Motor neuron (in vitro differentiated cells): ENCODE results near the gene SS18L1. TPM values are rescaled to one million over a fixed set of nuclear protein-coding genes. Genes with fewer than 3 reads are reported as not detected.
A peak's percentile ranks its signal among the peaks of the same experiment; 100 is the strongest.
"Not testable (repeated sequence)": the region's sequence is repeated elsewhere in the genome, so short reads cannot be mapped to it uniquely, and the experiment has no call there.

ENCODE experiments used
- ATAC-seq, 8 experiments: fragments of 200-7000 bp; cut with Tn5 transposase; replicated peaks in 6 of 8; 2 replicates each; pipeline ENCODE4 v1.8.0; 2021; ENCODE audit warnings: mild to moderate bottlenecking in 8 of 8, moderate library complexity in 8 of 8
- H3K27ac ChIP-seq, 2 donors: fragments of 250-450 bp; sonication (Bioruptor Pico); 2 replicates each; pipeline ENCODE4 v1.9.0; 2021; ENCODE audit warnings: antibody characterized with exemption in 2 of 2, mild to moderate bottlenecking in 2 of 2, moderate library complexity in 1 of 2
- H3K4me1 ChIP-seq, 2 donors: fragments of 250-450 bp; sonication (Bioruptor Pico); replicated peaks in 1 of 2; 2 replicates each; pipeline ENCODE4 v1.6.1; 2021; ENCODE audit warnings: antibody characterized with exemption in 2 of 2, mild to moderate bottlenecking in 2 of 2, moderate library complexity in 1 of 2
- H3K4me3 ChIP-seq, 5 donors: fragments of 250-450 bp; sonication (Bioruptor Pico); 2 replicates each; pipeline ENCODE4 v1.9.0; 2021; ENCODE audit warnings: antibody characterized with exemption in 5 of 5, mild to moderate bottlenecking in 5 of 5, moderate library complexity in 4 of 5
- WGBS, 10 experiments: fragments of 450-650 bp; shearing (Covaris generic); methylation state at CpG; one replicate each; pipeline ENCODE4 v1.0.0; 2022; 5-methylcytosine and 5-hydroxymethylcytosine counted together
- in situ Hi-C, 9 experiments: fragments of 400-800 bp; cut with MboI; loops; one replicate each; pipeline ENCODE4 v1.15.0; 2021; ENCODE audit warnings: low sequenced_read_pairs in 9 of 9, low pct_unique_long_range_greater_than_20kb in 2 of 9; ENCODE audit not compliant: unreplicated experiment in 9 of 9
- total RNA-seq, 8 experiments: library from RNA; unstranded; fragments of 300-600 nt; gene quantifications; 2 replicates each; pipeline versions ENCODE4 v1.2.3 to v1.2.4, GENCODE V29; 2022

SS18L1 gene
- total RNA-seq, 8 experiments from 2014 or later, result 9.5 to 32.0 (median 29.5) TPM

GRCh38 chr20:62115800-62116407 lies 27.7 kb upstream of the SS18L1 start:
- H3K4me1 ChIP-seq, result peaks cover 7 to 15% of the 10 kb centered on the region in 2 donors
- ATAC-seq, in situ Hi-C loops, H3K4me3 ChIP-seq, H3K27ac ChIP-seq: not testable (repeated sequence)
- WGBS, 10 experiments, result 46 to 100% (median 77%) methylated on average over 2 to 7 of the region's 7 CpGs; no CpG with 5 or more reads in 1 of the 10 experiments

- in situ Hi-C loops, result no loop called here
- H3K4me3 ChIP-seq, result no peak overlapping the region
- no peak for ATAC-seq
- WGBS, 10 experiments, result 58 to 95% (median 87%) methylated on average over 1 to 24 of the region's 38 CpGs; no CpG with 5 or more reads in 1 of the 10 experiments
- peaks cover 10 to 18% of the 10 kb centered on the region in 2 donors for H3K4me1 ChIP-seq
- H3K27ac ChIP-seq, result no peak overlapping the region
These were observed 26.8 kb upstream of the SS18L1 start for GRCh38 chr20:62116558-62117361.

GRCh38 chr20:62117362-62117646 lies 26.3 kb upstream of the SS18L1 start:
- H3K4me1 ChIP-seq, result peaks cover 10 to 18% of the 10 kb centered on the region in 2 donors
- peak in 2 of 8 experiments; percentile 2 to 4 for ATAC-seq
- no peak overlapping the region for H3K4me3 ChIP-seq
- 0 to 20% (median 18%) methylated on average over 1 to 6 of the region's 9 CpGs; no CpG with 5 or more reads in 7 of the 10 experiments for WGBS, 10 experiments
- in situ Hi-C loops, result no loop called here
- H3K27ac ChIP-seq, result no peak overlapping the region

- H3K4me3 ChIP-seq, result no peak overlapping the region
- WGBS, 10 experiments, result 38% methylated on average over 4 of the region's 15 CpGs; no CpG with 5 or more reads in 9 of the 10 experiments
- H3K4me1 ChIP-seq, result peaks cover 10 to 18% of the 10 kb centered on the region in 2 donors
- no peak for ATAC-seq
- H3K27ac ChIP-seq, result no peak overlapping the region
- in situ Hi-C loops, result no loop called here
These were observed 25.9 kb upstream of the SS18L1 start for GRCh38 chr20:62117658-62118057.

GRCh38 chr20:62118113-62119043 lies 25.2 kb upstream of the SS18L1 start:
- Histone ChIP-seq H3K27ac (no peak overlapping the region), H3K4me1 (peaks cover 10 to 18% of the 10 kb centered on the region in 2 donors), H3K4me3 (no peak overlapping the region)
- ATAC-seq, result no peak
- 0 to 85% methylated on average over 1 to 5 of the region's 21 CpGs; no CpG with 5 or more reads in 8 of the 10 experiments for WGBS, 10 experiments
- in situ Hi-C loops, result no loop called here

- 20 to 86% (median 62%) methylated on average over 1 to 3 of the region's 5 CpGs; no CpG with 5 or more reads in 6 of the 10 experiments for WGBS, 10 experiments
- Histone ChIP-seq H3K27ac (no peak overlapping the region), H3K4me3 (no peak overlapping the region), H3K4me1 (peaks cover 17 to 24% of the 10 kb centered on the region in 2 donors)
- in situ Hi-C loops, result no loop called here
- ATAC-seq, result no peak
These were observed 24.5 kb upstream of the SS18L1 start for GRCh38 chr20:62119115-62119514.

- Histone ChIP-seq H3K27ac (no peak overlapping the region), H3K4me1 (peaks cover 21 to 27% of the 10 kb centered on the region in 2 donors), H3K4me3 (no peak overlapping the region)
- in situ Hi-C loops, result loop anchor here in 1 of 9 experiments (10.0 kb wide), 1 partner anchor 115 kb away; no protein-coding TSS in a partner anchor
- WGBS, 10 experiments, result 29 to 91% (median 56%) methylated on average over 3 to 6 of the region's 10 CpGs; no CpG with 5 or more reads in 5 of the 10 experiments
- no peak for ATAC-seq
These were observed 23.8 kb upstream of the SS18L1 start for GRCh38 chr20:62119591-62120364.

GRCh38 chr20:62120365-62120762 lies 23.2 kb upstream of the SS18L1 start:
- no peak overlapping the region for H3K27ac ChIP-seq
- WGBS, 10 experiments, result 80 to 100% (median 84%) methylated on average over 1 to 5 of the region's 5 CpGs; no CpG with 5 or more reads in 5 of the 10 experiments
- H3K4me1 ChIP-seq, result peaks cover 21 to 27% of the 10 kb centered on the region in 2 donors
- in situ Hi-C loops, result loop anchor here in 1 of 9 experiments (10.0 kb wide), 1 partner anchor 116 kb away; no protein-coding TSS in a partner anchor
- no peak for ATAC-seq
- no peak overlapping the region for H3K4me3 ChIP-seq

GRCh38 chr20:62120990-62121775 lies 22.4 kb upstream of the SS18L1 start:
- ATAC-seq, result peak in 7 of 8 experiments; percentile 2 to 43 (median 8)
- 0 to 68% (median 25%) methylated on average over 1 to 12 of the region's 45 CpGs; no CpG with 5 or more reads in 1 of the 10 experiments for WGBS, 10 experiments
- H3K4me1 ChIP-seq, result peaks cover 21 to 27% of the 10 kb centered on the region in 2 donors
- H3K4me3 ChIP-seq, result peak overlapping the region; percentile 60 to 85 (median 68)
- peak overlapping the region; percentile 82 to 88 for H3K27ac ChIP-seq
- in situ Hi-C loops, result loop anchor here in 1 of 9 experiments (10.0 kb wide), 1 partner anchor 116 kb away; no protein-coding TSS in a partner anchor

GRCh38 chr20:62121776-62122653 lies 21.6 kb upstream of the SS18L1 start, which contains the start of gene LSM14B:
Gene LSM14B, plus strand, starts transcription at chr20:62122475. Its CDS starts 192 bp downstream, at chr20:62122667.
- peaks cover 20 to 24% of the 10 kb centered on the region in 2 donors for H3K4me1 ChIP-seq
- peak within 1 kb of the TSS; percentile 61 to 85 (median 69) for H3K4me3 ChIP-seq
- H3K27ac ChIP-seq, result peak within 1 kb of the TSS; percentile 84 to 92
- WGBS, 10 experiments, result 0% methylated on average over 3 to 5 of the region's 124 CpGs; no CpG with 5 or more reads in 8 of the 10 experiments
- in situ Hi-C loops, result loop anchor here in 1 of 9 experiments (10.0 kb wide), 1 partner anchor 117 kb away; no protein-coding TSS in a partner anchor
- ATAC-seq, result peak; percentile 67 to 85 (median 80)
